GM12801 (cell line): ENCODE measurements around the gene TPBGL.

Source experiments
- CTCF ChIP-seq: IDR thresholded peaks from one replicate; pipeline ENCODE4 v1.5.1; 2011; ENCODE audit warnings: control low read depth; ENCODE audit not compliant: insufficient read length; ENCODE audit errors: extremely low read depth

The TPBGL gene

GRCh38 chr11:75270896-75271418, 30.4 kb downstream of the TPBGL start:
- no peak for TF ChIP-seq CTCF

- TF ChIP-seq CTCF, result no peak
These were observed 31.2 kb downstream of the TPBGL start for GRCh38 chr11:75271730-75272129.

GRCh38 chr11:75272391-75272790, 31.8 kb downstream of the TPBGL start:
- no peak for TF ChIP-seq CTCF

- TF ChIP-seq CTCF, result no peak
These were observed 32.3 kb downstream of the TPBGL start for GRCh38 chr11:75272821-75273301.

- TF ChIP-seq CTCF, result no peak
These were observed 33.1 kb downstream of the TPBGL start for GRCh38 chr11:75273411-75274391.

GRCh38 chr11:75275581-75275980, 35.0 kb downstream of the TPBGL start:
- no peak for TF ChIP-seq CTCF

GRCh38 chr11:75276186-75276585, 35.6 kb downstream of the TPBGL start:
- TF ChIP-seq CTCF, result no peak
